Adrenal gland (tissue), 5 donors: ENCODE results near the gene DCTN1.

Experiments
- POLR2A ChIP-seq, 2 donors: fragments of 450-650 bp; IDR thresholded peaks; one replicate each; pipeline ENCODE4 v1.6.1; 2017; ENCODE audit warnings: antibody characterized with exemption in 2 of 2, mild to moderate bottlenecking in 2 of 2, moderate library complexity in 1 of 2
- TF ChIP-seq, protein P1 (sequence below), 6 experiments: fragments of 450-650 bp in 4 of 6; fragments of 200-600 bp in 2 of 6; sonication (generic) in 1 of 6; IDR thresholded peaks; 1 replicate in 5 of 6; 2 replicates in 1 of 6; pipeline versions ENCODE4 v1.5.1 to v1.8.0; 2016 to 2021; ENCODE audit warnings: antibody characterized with exemption in 6 of 6, mild to moderate bottlenecking in 2 of 6, moderate library complexity in 1 of 6
- donor health status: DM: no; HTN: no; CAD: no.

DNA sequence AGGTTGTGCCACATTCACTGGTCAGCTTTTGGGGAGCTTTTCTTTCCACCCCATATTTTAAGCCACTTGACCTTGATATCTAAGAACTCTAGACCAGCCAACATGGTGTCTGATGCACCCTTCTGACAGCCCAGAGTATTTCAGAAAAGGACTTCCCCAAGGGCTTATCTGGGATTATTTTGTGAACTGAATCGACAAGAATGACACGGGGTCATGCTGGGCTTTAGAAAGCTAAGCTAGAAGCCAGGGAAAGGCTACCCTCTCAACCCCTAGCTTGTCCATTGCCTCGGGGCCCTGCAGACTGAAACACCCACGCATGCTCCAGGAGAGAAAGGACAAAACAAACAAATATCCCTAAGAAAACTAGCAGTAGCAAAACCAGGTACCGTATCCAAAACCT, 52.9 kb downstream of the DCTN1 start:
- no peak for TF ChIP-seq POLR2A (IDR thresholded peaks at IDR 0.05)
- TF ChIP-seq, protein P1, sequence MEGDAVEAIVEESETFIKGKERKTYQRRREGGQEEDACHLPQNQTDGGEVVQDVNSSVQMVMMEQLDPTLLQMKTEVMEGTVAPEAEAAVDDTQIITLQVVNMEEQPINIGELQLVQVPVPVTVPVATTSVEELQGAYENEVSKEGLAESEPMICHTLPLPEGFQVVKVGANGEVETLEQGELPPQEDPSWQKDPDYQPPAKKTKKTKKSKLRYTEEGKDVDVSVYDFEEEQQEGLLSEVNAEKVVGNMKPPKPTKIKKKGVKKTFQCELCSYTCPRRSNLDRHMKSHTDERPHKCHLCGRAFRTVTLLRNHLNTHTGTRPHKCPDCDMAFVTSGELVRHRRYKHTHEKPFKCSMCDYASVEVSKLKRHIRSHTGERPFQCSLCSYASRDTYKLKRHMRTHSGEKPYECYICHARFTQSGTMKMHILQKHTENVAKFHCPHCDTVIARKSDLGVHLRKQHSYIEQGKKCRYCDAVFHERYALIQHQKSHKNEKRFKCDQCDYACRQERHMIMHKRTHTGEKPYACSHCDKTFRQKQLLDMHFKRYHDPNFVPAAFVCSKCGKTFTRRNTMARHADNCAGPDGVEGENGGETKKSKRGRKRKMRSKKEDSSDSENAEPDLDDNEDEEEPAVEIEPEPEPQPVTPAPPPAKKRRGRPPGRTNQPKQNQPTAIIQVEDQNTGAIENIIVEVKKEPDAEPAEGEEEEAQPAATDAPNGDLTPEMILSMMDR (IDR thresholded peaks at IDR 0.05): no peak
